MM.1S (cell line): ENCODE results near the gene PKIG.

ENCODE experiments used
- DNase-seq: peaks from one replicate; pipeline ENCODE4 v3.0.0-alpha.2; 2015
- H2AFZ ChIP-seq: fragments of 300-600 bp; sonication (generic); 2 replicates; pipeline ENCODE4 v1.6.0; 2016; ENCODE audit warnings: antibody characterized with exemption, low read length
- H3F3A ChIP-seq: fragments of 300-600 bp; sonication (generic); 2 replicates; pipeline ENCODE4 v1.6.1; 2016; ENCODE audit warnings: mild to moderate bottlenecking, antibody characterized with exemption, low read length, moderate library complexity, mixed read lengths; ENCODE audit not compliant: insufficient read depth
- H3K27ac ChIP-seq: fragments of 300-600 bp; sonication (generic); 2 replicates; pipeline ENCODE4 v1.5.1; 2016; ENCODE audit warnings: mild to moderate bottlenecking, low read length
- H3K27me3 ChIP-seq: fragments of 300-600 bp; sonication (generic); replicated peaks from 2 replicates; pipeline ENCODE4 v1.6.0; 2016; ENCODE audit warnings: low read length; ENCODE audit not compliant: insufficient read depth
- H3K36me3 ChIP-seq: fragments of 300-600 bp; sonication (generic); replicated peaks from 2 replicates; pipeline ENCODE4 v1.6.1; 2016; ENCODE audit warnings: mild to moderate bottlenecking, low read length, mixed read lengths; ENCODE audit not compliant: insufficient read depth
- H3K4me1 ChIP-seq: fragments of 300-600 bp; sonication (generic); 2 replicates; pipeline ENCODE4 v1.6.1; 2016; ENCODE audit warnings: low read length, mixed read lengths
- H3K4me2 ChIP-seq: fragments of 300-600 bp; sonication (generic); 2 replicates; pipeline ENCODE4 v1.6.0; 2016; ENCODE audit warnings: low read depth, low read length
- H3K4me3 ChIP-seq: fragments of 300-600 bp; sonication (generic); 2 replicates; pipeline ENCODE4 v1.5.1; 2016; ENCODE audit warnings: low read length, mixed read lengths
- H3K79me2 ChIP-seq: fragments of 300-600 bp; sonication (generic); 2 replicates; pipeline ENCODE4 v1.6.1; 2016; ENCODE audit warnings: mixed run types, low read length, mixed read lengths
- H3K9ac ChIP-seq: fragments of 300-600 bp; sonication (generic); 2 replicates; pipeline ENCODE4 v1.6.1; 2016; ENCODE audit warnings: low read length, mixed read lengths
- H3K9me2 ChIP-seq: fragments of 300-600 bp; sonication (generic); replicated peaks from 2 replicates; pipeline ENCODE4 v1.6.1; 2016; ENCODE audit warnings: mild to moderate bottlenecking, low read length, mixed read lengths; ENCODE audit not compliant: insufficient read depth
- H3K9me3 ChIP-seq: fragments of 300-600 bp; sonication (generic); replicated peaks from 2 replicates; pipeline ENCODE4 v1.6.1; 2016; ENCODE audit warnings: mild to moderate bottlenecking, low read length, mixed read lengths; ENCODE audit not compliant: insufficient read depth
- H4K20me1 ChIP-seq: fragments of 300-600 bp; sonication (generic); 2 replicates; pipeline ENCODE4 v1.6.1; 2016; ENCODE audit warnings: mild to moderate bottlenecking, low read length, moderate library complexity, mixed read lengths; ENCODE audit not compliant: insufficient read depth
- EZH2 ChIP-seq: fragments of 300-600 bp; sonication (generic); optimal IDR thresholded peaks from 2 replicates; pipeline ENCODE3; 2017; ENCODE audit warnings: low read depth, mild to moderate bottlenecking, antibody characterized with exemption, low read length, mixed read lengths
- EZH2phosphoT487 ChIP-seq: fragments of 300-600 bp; sonication (generic); IDR thresholded peaks from 2 replicates; pipeline ENCODE4 v1.6.1; 2018; ENCODE audit warnings: antibody characterized with exemption, low read length
- TF ChIP-seq, protein P1 (sequence below): fragments of 300-600 bp; sonication (generic); IDR thresholded peaks from 2 replicates; pipeline ENCODE4 v1.5.1; 2016; ENCODE audit warnings: antibody characterized with exemption, low read length, mixed read lengths

PKIG gene

GRCh38 chr20:44571362-44571988, 10.9 kb upstream of the PKIG start:
- H3K27ac ChIP-seq: no peak overlapping the region
- peaks cover 13% of the 10 kb centered on the region for H3K4me1 ChIP-seq
- H4K20me1 ChIP-seq: no peaks in the 10 kb centered on the region
- H3K27me3 ChIP-seq: no peaks in the 10 kb centered on the region
- TF ChIP-seq, protein P1, sequence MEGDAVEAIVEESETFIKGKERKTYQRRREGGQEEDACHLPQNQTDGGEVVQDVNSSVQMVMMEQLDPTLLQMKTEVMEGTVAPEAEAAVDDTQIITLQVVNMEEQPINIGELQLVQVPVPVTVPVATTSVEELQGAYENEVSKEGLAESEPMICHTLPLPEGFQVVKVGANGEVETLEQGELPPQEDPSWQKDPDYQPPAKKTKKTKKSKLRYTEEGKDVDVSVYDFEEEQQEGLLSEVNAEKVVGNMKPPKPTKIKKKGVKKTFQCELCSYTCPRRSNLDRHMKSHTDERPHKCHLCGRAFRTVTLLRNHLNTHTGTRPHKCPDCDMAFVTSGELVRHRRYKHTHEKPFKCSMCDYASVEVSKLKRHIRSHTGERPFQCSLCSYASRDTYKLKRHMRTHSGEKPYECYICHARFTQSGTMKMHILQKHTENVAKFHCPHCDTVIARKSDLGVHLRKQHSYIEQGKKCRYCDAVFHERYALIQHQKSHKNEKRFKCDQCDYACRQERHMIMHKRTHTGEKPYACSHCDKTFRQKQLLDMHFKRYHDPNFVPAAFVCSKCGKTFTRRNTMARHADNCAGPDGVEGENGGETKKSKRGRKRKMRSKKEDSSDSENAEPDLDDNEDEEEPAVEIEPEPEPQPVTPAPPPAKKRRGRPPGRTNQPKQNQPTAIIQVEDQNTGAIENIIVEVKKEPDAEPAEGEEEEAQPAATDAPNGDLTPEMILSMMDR: no peak
- TF ChIP-seq EZH2phosphoT487 (no peak), EZH2 (no peak)
- no peaks in the 10 kb centered on the region for H3K36me3 ChIP-seq
- no peaks in the 10 kb centered on the region for H3K9me2 ChIP-seq
- H3K9ac ChIP-seq: no peak overlapping the region
- H3K9me3 ChIP-seq: no peaks in the 10 kb centered on the region
- H3F3A ChIP-seq: no peaks in the 10 kb centered on the region
- no peaks in the 10 kb centered on the region for H3K79me2 ChIP-seq
- H3K4me3 ChIP-seq: no peak overlapping the region
- no peak overlapping the region for H2AFZ ChIP-seq
- H3K4me2 ChIP-seq: no peak overlapping the region
- DNase-seq: no peak

DNA sequence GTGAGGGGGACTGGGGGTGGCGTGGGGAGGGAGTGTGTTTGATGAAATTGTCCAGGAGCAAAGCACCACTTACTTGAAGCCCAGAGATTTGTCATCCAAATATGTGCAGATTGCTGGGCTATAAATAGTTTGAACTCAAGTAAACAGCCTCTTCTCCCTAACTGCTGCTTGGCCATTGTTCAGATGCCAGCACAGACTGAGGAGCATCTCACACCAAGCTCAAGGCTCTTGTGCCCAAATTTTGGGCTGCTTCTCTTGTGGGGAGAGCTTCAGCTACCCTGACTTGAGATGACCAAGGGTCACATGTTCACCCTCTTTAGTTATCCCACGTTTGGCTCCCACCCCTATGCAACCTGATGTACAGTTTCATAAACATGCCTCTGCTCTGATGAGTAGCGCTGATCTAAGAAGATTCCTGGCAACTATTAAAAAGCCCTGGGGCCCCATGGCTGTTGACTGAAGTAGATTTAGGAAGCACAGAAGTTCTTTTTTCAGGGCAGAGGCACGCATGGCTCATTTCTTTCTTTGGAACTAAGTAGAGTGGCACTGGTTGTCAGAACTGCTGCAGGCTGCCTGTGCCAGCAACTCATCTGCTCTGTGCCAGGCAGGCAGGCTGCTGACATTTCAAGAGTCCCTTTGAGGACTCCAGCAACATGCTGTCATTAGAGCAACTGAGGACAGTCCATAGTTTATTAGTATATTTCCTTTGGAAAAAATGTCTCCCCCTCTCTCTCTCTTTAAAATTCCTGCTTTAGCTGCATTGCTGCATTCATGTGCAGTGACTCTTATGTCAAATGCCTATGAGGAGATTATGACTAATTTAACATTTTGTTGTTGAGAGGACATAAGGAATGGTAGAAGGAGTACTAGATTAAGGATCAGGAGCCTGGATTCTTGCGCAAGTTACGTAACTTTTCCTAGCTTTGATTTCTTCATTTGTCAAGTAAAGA, 9.6 kb upstream of the PKIG start:
- no peaks in the 10 kb centered on the region for H4K20me1 ChIP-seq
- H3F3A ChIP-seq: no peaks in the 10 kb centered on the region
- no peak overlapping the region for H3K4me3 ChIP-seq
- TF ChIP-seq, protein P1: no peak
- no peak for TF ChIP-seq EZH2
- no peak for TF ChIP-seq EZH2phosphoT487
- H3K79me2 ChIP-seq: no peaks in the 10 kb centered on the region
- no peak overlapping the region for H3K4me2 ChIP-seq
- no peaks in the 10 kb centered on the region for H3K9me3 ChIP-seq
- H3K4me1 ChIP-seq: peaks cover 13% of the 10 kb centered on the region
- H3K36me3 ChIP-seq: no peaks in the 10 kb centered on the region
- H2AFZ ChIP-seq: no peak overlapping the region
- H3K9me2 ChIP-seq: no peaks in the 10 kb centered on the region
- H3K9ac ChIP-seq: no peak overlapping the region
- no peaks in the 10 kb centered on the region for H3K27me3 ChIP-seq
- H3K27ac ChIP-seq: no peak overlapping the region
- no peak for DNase-seq

DNA sequence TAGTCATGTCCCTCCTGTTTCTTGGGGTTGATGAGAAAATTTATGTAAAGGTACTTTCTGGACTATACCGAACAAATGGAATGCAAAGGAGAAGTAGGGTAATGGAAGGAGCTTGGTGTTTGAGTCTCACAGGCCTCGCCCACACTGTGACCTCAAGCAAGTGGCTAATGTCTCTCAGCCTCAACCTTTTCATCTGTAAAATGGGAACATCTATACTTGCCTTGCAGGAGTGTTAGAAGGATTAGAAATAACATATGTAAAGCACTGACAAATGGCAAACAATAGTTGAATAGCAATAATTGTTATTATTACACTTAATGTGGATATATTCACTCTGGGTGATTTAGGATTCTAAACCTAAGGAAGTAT, 8.9 kb upstream of the PKIG start:
- TF ChIP-seq EZH2phosphoT487 (no peak), EZH2 (no peak)
- TF ChIP-seq, protein P1: no peak
- Histone ChIP-seq H4K20me1 (no peaks in the 10 kb centered on the region), H3K27ac (no peak overlapping the region), H3F3A (no peaks in the 10 kb centered on the region), H3K79me2 (no peaks in the 10 kb centered on the region), H3K4me3 (no peak overlapping the region), H3K4me2 (no peak overlapping the region), H2AFZ (no peak overlapping the region), H3K9me2 (no peaks in the 10 kb centered on the region), H3K4me1 (peaks cover 13% of the 10 kb centered on the region), H3K27me3 (no peaks in the 10 kb centered on the region), H3K9ac (no peak overlapping the region), H3K36me3 (no peaks in the 10 kb centered on the region), H3K9me3 (no peaks in the 10 kb centered on the region)
- no peak for DNase-seq
